Measurements from ENCODE around the gene REP15. TPM values are rescaled to one million over a fixed set of nuclear protein-coding genes. Genes with fewer than 3 reads are reported as not detected.

The REP15 gene
- total RNA-seq, 2 experiments from 2014 or later, result 0.42 TPM; not detected in 1

DNA sequence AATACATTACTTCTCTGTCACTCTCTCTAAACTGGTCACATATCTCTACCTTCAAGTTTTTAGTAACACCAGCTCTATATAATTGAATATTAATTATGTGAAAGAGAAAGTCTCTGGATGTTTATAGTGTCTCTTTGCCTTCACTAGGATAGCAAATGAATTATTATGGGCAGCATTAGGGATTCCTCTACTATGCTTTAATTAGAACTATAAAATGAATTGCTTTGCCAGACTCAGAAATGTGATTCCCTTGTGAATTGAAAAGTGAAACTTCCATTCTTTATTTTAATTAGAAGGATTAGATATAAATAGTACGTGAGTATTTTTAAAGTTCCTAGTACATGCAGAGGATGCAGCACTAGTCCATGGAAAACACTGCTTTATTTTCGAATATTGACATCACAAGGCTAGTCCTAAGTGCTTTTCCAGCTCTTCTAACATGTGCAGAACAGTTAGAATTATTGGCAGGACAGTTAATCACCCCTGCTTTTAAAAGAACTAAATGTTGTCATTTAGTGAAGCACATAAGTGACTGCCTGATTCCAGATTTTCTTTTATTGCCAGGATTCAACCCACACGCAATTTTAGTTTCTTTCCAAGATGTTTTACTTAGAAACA, 23.0 kb upstream of the REP15 start:
- no peak overlapping the region for H3K27ac Mint-ChIP-seq
- no peak overlapping the region for H3K4me3 Mint-ChIP-seq
- H3K4me1 Mint-ChIP-seq (ENCODE audit: low read depth), result no peaks in the 10 kb centered on the region

DNA sequence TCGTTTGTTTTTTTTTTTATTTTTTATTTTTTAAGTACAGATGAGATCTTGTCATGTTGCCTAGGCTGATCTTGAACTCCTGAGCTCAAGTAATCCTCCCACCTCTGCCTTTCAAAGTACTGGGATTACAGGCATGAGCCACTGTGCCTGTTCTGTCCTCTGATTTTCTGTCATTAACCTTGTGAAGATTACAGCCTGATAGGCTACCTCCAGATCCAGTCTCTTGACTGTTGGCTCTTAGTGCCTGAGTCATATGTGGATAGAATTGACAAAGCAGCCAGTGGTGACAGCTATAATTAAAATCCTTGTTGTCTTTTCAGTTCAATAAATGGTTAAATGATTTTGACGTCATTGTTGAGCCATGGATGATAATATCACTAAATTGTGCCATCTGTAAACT, 21.3 kb upstream of the REP15 start:
- Mint-ChIP-seq H3K4me1 (ENCODE audit: low read depth) (no peaks in the 10 kb centered on the region), H3K27ac (no peak overlapping the region), H3K36me3 (ENCODE audit: low read depth) (no peaks in the 10 kb centered on the region), H3K4me3 (no peak overlapping the region), H3K27me3 (ENCODE audit: low read depth) (no peaks in the 10 kb centered on the region), H3K9me3 (ENCODE audit: insufficient read depth) (no peaks in the 10 kb centered on the region)
- POLR2A ChIA-PET, result no interaction called here
- DNase-seq, result no peak
- ATAC-seq, result no peak
- CTCF ChIA-PET, result no interaction called here

More for the DNA sequence above, 23.0 kb upstream of the REP15 start:
- H3K27me3 Mint-ChIP-seq (ENCODE audit: low read depth), result no peaks in the 10 kb centered on the region
- DNase-seq (no peak), ATAC-seq (no peak)
- H3K9me3 Mint-ChIP-seq (ENCODE audit: insufficient read depth), result no peaks in the 10 kb centered on the region
- POLR2A ChIA-PET, result no interaction called here
- CTCF ChIA-PET, result no interaction called here
- no peaks in the 10 kb centered on the region for H3K36me3 Mint-ChIP-seq (ENCODE audit: low read depth)

DNA sequence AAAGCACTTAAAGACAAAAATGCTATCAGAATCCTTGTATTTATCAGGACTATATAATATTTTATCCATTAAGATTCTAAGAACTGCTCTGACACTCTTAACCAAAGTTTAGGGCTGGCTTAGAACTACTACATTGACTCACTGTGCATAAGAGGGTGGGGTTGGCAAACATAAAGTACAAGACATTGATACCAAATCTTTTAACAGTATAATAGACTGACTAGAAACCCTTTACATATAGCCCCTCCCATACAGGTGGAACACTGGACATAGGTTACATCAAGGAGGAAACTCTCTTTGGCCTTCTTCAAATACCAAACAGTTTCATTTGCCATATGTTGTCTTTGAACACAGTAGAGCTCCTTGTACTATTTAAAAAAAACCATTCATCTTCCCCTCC, 15.6 kb upstream of the REP15 start:
- Mint-ChIP-seq H3K4me3 (no peak overlapping the region), H3K4me1 (ENCODE audit: low read depth) (no peaks in the 10 kb centered on the region), H3K27ac (no peak overlapping the region), H3K9me3 (ENCODE audit: insufficient read depth) (no peaks in the 10 kb centered on the region), H3K36me3 (ENCODE audit: low read depth) (no peaks in the 10 kb centered on the region), H3K27me3 (ENCODE audit: low read depth) (no peaks in the 10 kb centered on the region)
- POLR2A ChIA-PET, result no interaction called here
- CTCF ChIA-PET, result no interaction called here
- ATAC-seq (no peak), DNase-seq (no peak)

DNA sequence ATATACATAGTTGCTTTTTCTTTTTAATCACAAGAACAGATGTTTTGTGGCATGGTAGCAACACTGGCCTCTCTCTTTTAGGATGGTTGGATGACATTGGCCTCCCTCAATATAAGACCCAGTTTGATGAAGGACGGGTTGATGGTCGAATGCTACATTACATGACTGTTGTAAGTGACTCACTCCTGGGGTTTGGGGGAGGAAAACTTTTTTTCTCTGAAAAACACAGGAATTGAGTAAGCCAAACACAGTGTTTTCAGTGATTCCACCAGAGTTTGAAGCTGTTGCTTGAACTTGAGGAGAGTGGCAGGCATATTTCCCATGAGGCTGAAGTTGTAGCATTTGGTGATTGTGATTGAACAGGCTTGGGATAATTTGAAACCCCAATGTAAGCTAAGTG, 13.7 kb upstream of the REP15 start:
- ChIA-PET POLR2A (no interaction called here), CTCF (interaction anchor here (0.7 kb wide), 2 partner anchors 21 to 96 kb away, joined by 3 to 4 read pairs; no protein-coding TSS in a partner anchor)
- no peaks in the 10 kb centered on the region for H3K4me1 Mint-ChIP-seq (ENCODE audit: low read depth)
- no peaks in the 10 kb centered on the region for H3K36me3 Mint-ChIP-seq (ENCODE audit: low read depth)
- H3K9me3 Mint-ChIP-seq (ENCODE audit: insufficient read depth), result no peaks in the 10 kb centered on the region
- H3K27ac Mint-ChIP-seq, result no peak overlapping the region
- H3K4me3 Mint-ChIP-seq, result no peak overlapping the region
- no peaks in the 10 kb centered on the region for H3K27me3 Mint-ChIP-seq (ENCODE audit: low read depth)
- DNase-seq, result no peak
- ATAC-seq, result no peak

DNA sequence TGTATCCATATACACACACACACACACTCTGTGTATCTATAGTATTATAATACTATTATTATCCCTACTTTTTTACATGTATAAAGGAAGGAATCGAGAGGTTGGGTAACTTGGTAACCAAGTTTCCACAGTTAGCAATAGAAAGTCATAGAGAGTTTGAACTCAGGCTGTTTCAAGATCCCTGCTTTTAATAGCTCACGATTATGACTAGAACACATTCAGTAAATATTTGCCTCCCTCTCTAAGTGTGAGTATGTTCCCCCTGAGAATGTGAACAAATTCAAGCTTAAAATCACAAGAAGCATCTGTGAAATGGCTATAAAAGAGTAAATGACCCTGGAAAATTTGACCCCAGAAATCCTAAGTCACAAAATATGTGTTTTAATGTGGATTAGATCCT, 11.0 kb upstream of the REP15 start:
- H3K27me3 Mint-ChIP-seq (ENCODE audit: low read depth), result no peaks in the 10 kb centered on the region

DNA sequence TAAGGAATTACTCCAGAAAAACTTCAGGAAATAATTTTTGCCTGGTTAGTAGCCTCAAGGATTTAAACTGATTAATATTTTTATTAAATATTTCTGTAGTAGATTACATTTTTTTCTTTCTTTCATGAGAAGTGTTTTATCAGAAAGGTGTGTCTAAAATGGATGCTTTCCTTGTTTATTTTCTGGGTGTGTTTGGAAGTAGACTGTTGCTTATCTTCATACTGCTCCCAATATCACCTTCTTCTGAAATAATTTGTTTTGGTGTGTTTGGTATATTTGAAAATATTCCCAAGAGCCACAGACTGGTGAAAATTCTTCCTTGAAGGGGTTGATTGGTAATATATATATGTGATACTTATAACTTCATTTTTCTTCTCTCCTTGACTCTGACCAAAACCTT, 10.1 kb upstream of the REP15 start:
- Mint-ChIP-seq H3K36me3 (ENCODE audit: low read depth) (no peaks in the 10 kb centered on the region), H3K27ac (no peak overlapping the region), H3K4me3 (no peak overlapping the region), H3K27me3 (ENCODE audit: low read depth) (no peaks in the 10 kb centered on the region), H3K9me3 (ENCODE audit: insufficient read depth) (no peaks in the 10 kb centered on the region), H3K4me1 (ENCODE audit: low read depth) (no peaks in the 10 kb centered on the region)
- no peak for DNase-seq
- ChIA-PET CTCF (no interaction called here), POLR2A (no interaction called here)
- ATAC-seq, result no peak

More for the DNA sequence above, 11.0 kb upstream of the REP15 start:
- H3K4me1 Mint-ChIP-seq (ENCODE audit: low read depth), result no peaks in the 10 kb centered on the region
- ATAC-seq (no peak), DNase-seq (no peak)
- no peaks in the 10 kb centered on the region for H3K36me3 Mint-ChIP-seq (ENCODE audit: low read depth)
- no peak overlapping the region for H3K4me3 Mint-ChIP-seq
- no peak overlapping the region for H3K27ac Mint-ChIP-seq
- no peaks in the 10 kb centered on the region for H3K9me3 Mint-ChIP-seq (ENCODE audit: insufficient read depth)
- ChIA-PET CTCF (interaction anchor here (1.2 to 1.8 kb wide), 2 partner anchors 19 to 33 kb away, joined by 3 to 4 read pairs; no protein-coding TSS in a partner anchor), POLR2A (no interaction called here)

DNA sequence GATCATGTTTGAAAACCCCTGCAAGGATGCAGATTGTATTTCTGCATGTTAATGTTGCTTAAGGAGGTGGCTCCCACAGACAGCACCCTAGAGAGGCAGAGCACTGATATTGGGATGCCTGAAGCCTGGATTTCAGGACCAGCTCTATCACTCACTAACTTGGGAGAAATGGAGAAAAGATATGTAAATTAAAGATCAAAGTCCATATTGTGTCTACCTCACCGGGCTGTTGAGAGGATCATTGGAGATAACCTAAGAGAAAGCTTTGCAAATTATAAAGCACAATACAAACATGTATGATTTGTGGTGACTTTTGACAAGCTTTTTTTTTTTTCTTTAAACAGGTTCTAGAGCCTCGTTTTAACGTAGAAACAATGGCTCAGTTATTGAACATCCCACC, 7.6 kb upstream of the REP15 start:
- H3K4me3 Mint-ChIP-seq, result no peak overlapping the region
- H3K27me3 Mint-ChIP-seq (ENCODE audit: low read depth), result no peaks in the 10 kb centered on the region
- H3K27ac Mint-ChIP-seq, result no peak overlapping the region
- H3K36me3 Mint-ChIP-seq (ENCODE audit: low read depth), result no peaks in the 10 kb centered on the region
- H3K9me3 Mint-ChIP-seq (ENCODE audit: insufficient read depth), result no peaks in the 10 kb centered on the region
- ATAC-seq (no peak), DNase-seq (no peak)
- CTCF ChIA-PET, result interaction anchor here (0.9 kb wide), 1 partner anchor 53 kb away, joined by 3 read pairs; no protein-coding TSS in a partner anchor
- POLR2A ChIA-PET, result no interaction called here
- H3K4me1 Mint-ChIP-seq (ENCODE audit: low read depth), result no peaks in the 10 kb centered on the region

DNA sequence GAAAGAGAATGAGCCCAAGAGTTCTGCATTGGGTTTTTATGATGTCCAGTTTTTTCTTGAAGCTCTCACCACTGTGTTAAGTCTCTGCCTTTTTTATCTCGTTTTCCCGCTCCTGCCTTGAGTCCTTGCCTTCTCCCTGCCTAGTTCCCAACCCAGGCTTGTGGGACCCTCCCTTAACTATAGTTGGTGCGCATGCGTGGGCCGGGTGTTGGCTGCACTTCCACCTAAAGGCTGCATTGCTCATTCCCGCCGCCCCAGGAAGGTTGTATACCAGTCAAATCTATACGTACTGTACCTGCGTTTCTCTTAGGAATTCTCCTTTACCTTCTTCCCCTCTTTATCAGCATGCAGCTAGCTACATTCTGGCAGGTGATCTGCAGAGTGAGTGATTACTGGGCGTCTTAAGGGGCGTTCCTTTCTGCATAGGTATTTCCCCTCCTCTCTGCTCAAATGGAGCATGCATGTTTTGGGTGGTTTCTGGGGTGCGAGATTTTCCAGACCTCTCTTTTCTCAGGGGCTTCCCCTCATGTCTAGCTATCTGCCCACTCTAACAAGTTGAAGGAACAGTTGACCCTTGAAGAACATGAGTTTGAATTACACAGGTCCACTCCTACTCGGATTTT, 6.6 kb upstream of the REP15 start:
- Mint-ChIP-seq H3K27me3 (ENCODE audit: low read depth) (no peaks in the 10 kb centered on the region), H3K36me3 (ENCODE audit: low read depth) (no peaks in the 10 kb centered on the region), H3K9me3 (ENCODE audit: insufficient read depth) (no peaks in the 10 kb centered on the region), H3K27ac (no peak overlapping the region), H3K4me3 (no peak overlapping the region), H3K4me1 (ENCODE audit: low read depth) (no peaks in the 10 kb centered on the region)
- CTCF ChIA-PET, result no interaction called here
- POLR2A ChIA-PET, result no interaction called here
- no peak for ATAC-seq
- DNase-seq, result no peak

DNA sequence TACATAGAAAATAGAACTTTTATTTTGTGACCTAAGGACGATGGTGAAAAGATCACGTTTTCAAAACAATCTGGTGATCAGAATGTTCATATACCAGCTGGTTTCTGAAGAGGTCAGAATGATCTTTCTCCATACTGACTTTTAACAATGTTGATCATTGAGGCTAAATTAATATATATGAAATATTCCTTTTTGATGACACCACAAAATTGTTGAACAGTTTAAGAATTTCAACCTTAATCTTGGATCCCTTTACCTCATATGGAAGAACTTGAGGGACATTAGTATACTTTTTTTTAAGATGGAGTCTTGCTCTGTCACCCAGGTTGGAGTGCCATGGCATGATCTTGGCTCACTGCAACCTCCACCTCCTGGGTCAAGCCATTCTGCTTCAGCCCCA, 2.8 kb upstream of the REP15 start:
- H3K4me3 Mint-ChIP-seq, result no peak overlapping the region
- no peaks in the 10 kb centered on the region for H3K4me1 Mint-ChIP-seq (ENCODE audit: low read depth)
- H3K27ac Mint-ChIP-seq, result no peak overlapping the region
- CTCF ChIA-PET, result no interaction called here
- no peaks in the 10 kb centered on the region for H3K9me3 Mint-ChIP-seq (ENCODE audit: insufficient read depth)
- no peak for ATAC-seq
- POLR2A ChIA-PET, result no interaction called here
- H3K36me3 Mint-ChIP-seq (ENCODE audit: low read depth), result no peaks in the 10 kb centered on the region
- no peaks in the 10 kb centered on the region for H3K27me3 Mint-ChIP-seq (ENCODE audit: low read depth)
- no peak for DNase-seq

DNA sequence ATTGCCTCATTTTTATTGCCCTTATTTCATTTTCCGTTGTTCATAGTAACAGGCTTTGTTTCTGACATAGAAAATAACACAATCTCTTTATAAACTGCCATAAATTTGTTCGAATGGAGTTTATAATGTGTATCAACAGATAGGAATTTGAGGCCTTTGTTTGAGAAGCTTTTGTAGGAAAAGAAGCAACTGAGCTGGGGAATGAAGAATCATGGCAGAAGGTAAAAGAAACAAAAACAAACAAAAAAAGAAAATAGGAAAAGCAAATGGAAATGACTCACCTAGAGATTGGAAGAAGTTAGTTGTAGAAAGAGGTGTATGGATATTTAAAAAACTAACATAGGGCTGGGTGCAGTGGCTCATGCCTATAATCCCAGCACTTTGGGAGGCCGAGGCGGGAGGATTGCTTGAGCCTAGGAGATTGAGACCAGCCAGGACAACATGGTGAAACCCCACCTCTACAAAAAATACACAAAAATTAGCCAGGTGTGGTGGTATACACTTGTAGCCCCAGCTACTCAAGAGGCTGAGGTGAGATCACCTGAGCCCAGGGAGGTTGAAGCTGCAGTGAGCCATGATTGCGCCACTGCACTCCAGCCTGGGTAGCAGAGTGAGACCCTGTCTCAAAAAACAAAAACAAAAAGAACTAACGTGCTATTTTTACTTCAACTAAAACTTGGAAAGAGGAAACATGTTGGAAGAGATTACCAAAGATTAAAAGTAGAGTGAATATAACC, 523 bp upstream of the REP15 start:
- ATAC-seq, result no peak
- H3K9me3 Mint-ChIP-seq (ENCODE audit: insufficient read depth), result no peaks in the 10 kb centered on the region

DNA sequence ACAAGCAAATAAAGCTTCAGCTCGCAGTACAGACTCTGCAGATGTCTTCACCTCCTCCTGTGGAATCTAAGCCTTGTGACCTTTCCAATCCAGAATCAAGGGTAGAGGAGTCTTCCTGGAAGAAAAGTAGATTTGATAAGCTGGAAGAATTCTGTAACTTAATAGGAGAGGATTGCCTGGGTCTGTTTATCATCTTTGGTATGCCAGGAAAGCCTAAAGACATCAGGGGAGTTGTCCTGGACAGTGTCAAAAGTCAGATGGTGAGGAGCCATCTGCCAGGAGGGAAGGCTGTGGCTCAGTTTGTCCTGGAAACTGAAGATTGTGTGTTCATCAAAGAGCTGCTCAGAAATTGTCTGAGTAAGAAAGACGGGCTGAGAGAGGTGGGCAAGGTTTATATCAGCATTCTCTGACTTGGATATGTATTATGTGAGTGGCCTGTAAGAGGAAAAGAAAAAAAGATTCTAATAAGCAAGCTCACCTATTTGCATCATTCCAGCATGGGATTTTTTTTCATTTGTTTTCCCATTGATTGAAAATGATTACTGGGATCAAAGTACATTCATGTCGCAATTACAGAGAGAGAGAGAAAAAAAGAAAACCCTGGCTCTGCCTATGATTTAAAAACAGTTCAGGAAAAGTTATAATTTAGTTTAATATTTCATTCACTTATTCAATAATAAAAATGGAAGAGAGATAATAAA, 767 bp downstream of the REP15 start:
- Mint-ChIP-seq H3K27ac (no peak overlapping the region), H3K27me3 (ENCODE audit: low read depth) (peaks cover 3% of the 10 kb centered on the region)
- POLR2A ChIA-PET, result no interaction called here

More for the DNA sequence above, 523 bp upstream of the REP15 start:
- no peak for DNase-seq
- H3K27me3 Mint-ChIP-seq (ENCODE audit: low read depth), result no peaks in the 10 kb centered on the region
- CTCF ChIA-PET, result interaction anchor here (0.6 to 1.2 kb wide), 3 partner anchors 35 to 308 kb away, joined by 3 to 4 read pairs (median 3); no protein-coding TSS in a partner anchor
- H3K27ac Mint-ChIP-seq, result no peak overlapping the region
- H3K4me3 Mint-ChIP-seq, result no peak overlapping the region
- POLR2A ChIA-PET, result no interaction called here
- H3K4me1 Mint-ChIP-seq (ENCODE audit: low read depth), result no peaks in the 10 kb centered on the region
- no peaks in the 10 kb centered on the region for H3K36me3 Mint-ChIP-seq (ENCODE audit: low read depth)

More for the DNA sequence above, 767 bp downstream of the REP15 start:
- Mint-ChIP-seq H3K4me3 (no peak overlapping the region), H3K9me3 (ENCODE audit: insufficient read depth) (no peaks in the 10 kb centered on the region), H3K4me1 (ENCODE audit: low read depth) (no peaks in the 10 kb centered on the region), H3K36me3 (ENCODE audit: low read depth) (no peaks in the 10 kb centered on the region)
- CTCF ChIA-PET, result interaction anchor here (1.0 to 1.2 kb wide), 2 partner anchors 36 to 124 kb away, joined by 3 to 4 read pairs; no protein-coding TSS in a partner anchor
- ATAC-seq, result no peak
- DNase-seq, result no peak

Data from activated CD8-positive, alpha-beta T cell treated with anti-CD3 and anti-CD28 coated beads, Interleukin-2, amount 10 ng/mL, durations not matched to agents 7 days and 5 days (primary cell).